ENCODE results near the gene OPCML.

Gene OPCML

GRCh38 chr11:133123366-133123765, 408.9 kb downstream of the OPCML start:
- no peak for TF ChIP-seq CTCF (IDR thresholded peaks at IDR 0.05; ENCODE audit: insufficient read depth, low read length, poor library complexity, severe bottlenecking)
- no peak for TF ChIP-seq EZH2phosphoT487 (conservative IDR thresholded peaks at IDR 0.05; ENCODE audit: low read length)
- H3K36me3 ChIP-seq (ENCODE audit: low read length), result no peaks in the 10 kb centered on the region
- H3K4me2 ChIP-seq (ENCODE audit: low read depth, low read length, poor library complexity, severe bottlenecking), result no peak overlapping the region
- no peaks in the 10 kb centered on the region for H3K9me3 ChIP-seq (ENCODE audit: insufficient read depth, low read length)
- no peak overlapping the region for H3K27ac ChIP-seq (ENCODE audit: low read depth, low read length)
- no peaks in the 10 kb centered on the region for H3K9me2 ChIP-seq (replicated peaks; ENCODE audit: insufficient read depth, low read length)
- no peaks in the 10 kb centered on the region for H4K20me1 ChIP-seq (ENCODE audit: low read depth, low read length)
- no peaks in the 10 kb centered on the region for H3K27me3 ChIP-seq (ENCODE audit: low read length)
- no peaks in the 10 kb centered on the region for H3F3A ChIP-seq (ENCODE audit: insufficient read depth)
- no peak overlapping the region for H2AFZ ChIP-seq (ENCODE audit: low read depth, low read length, severe bottlenecking)
- H3K79me2 ChIP-seq (ENCODE audit: insufficient read depth, low read length), result no peaks in the 10 kb centered on the region
- H3K4me3 ChIP-seq (ENCODE audit: insufficient read depth, low read length, poor library complexity, severe bottlenecking), result no peak overlapping the region
- no peak overlapping the region for H3K9ac ChIP-seq (ENCODE audit: low read length)

- Histone ChIP-seq H3K9ac (ENCODE audit: low read length) (no peak overlapping the region), H2AFZ (ENCODE audit: low read depth, low read length, severe bottlenecking) (no peak overlapping the region), H3K9me3 (ENCODE audit: insufficient read depth, low read length) (no peaks in the 10 kb centered on the region), H3K4me2 (ENCODE audit: low read depth, low read length, poor library complexity, severe bottlenecking) (no peak overlapping the region), H3K27ac (ENCODE audit: low read depth, low read length) (no peak overlapping the region), H3K79me2 (ENCODE audit: insufficient read depth, low read length) (no peaks in the 10 kb centered on the region), H3K36me3 (ENCODE audit: low read length) (no peaks in the 10 kb centered on the region), H3F3A (ENCODE audit: insufficient read depth) (no peaks in the 10 kb centered on the region), H3K27me3 (ENCODE audit: low read length) (no peaks in the 10 kb centered on the region), H3K4me3 (ENCODE audit: insufficient read depth, low read length, poor library complexity, severe bottlenecking) (no peak overlapping the region), H4K20me1 (ENCODE audit: low read depth, low read length) (no peaks in the 10 kb centered on the region), H3K9me2 (replicated peaks; ENCODE audit: insufficient read depth, low read length) (no peaks in the 10 kb centered on the region)
- no peak for TF ChIP-seq CTCF (IDR thresholded peaks at IDR 0.05; ENCODE audit: insufficient read depth, low read length, poor library complexity, severe bottlenecking)
- no peak for TF ChIP-seq EZH2phosphoT487 (conservative IDR thresholded peaks at IDR 0.05; ENCODE audit: low read length)
Measured at GRCh38 chr11:133122256-133122655, 410.0 kb downstream of the OPCML start.

- Histone ChIP-seq H3K4me2 (ENCODE audit: low read depth, low read length, poor library complexity, severe bottlenecking) (no peak overlapping the region), H3F3A (ENCODE audit: insufficient read depth) (no peaks in the 10 kb centered on the region), H3K27ac (ENCODE audit: low read depth, low read length) (no peak overlapping the region), H4K20me1 (ENCODE audit: low read depth, low read length) (no peaks in the 10 kb centered on the region), H3K9ac (ENCODE audit: low read length) (no peak overlapping the region), H3K9me2 (replicated peaks; ENCODE audit: insufficient read depth, low read length) (no peaks in the 10 kb centered on the region), H3K9me3 (ENCODE audit: insufficient read depth, low read length) (no peaks in the 10 kb centered on the region), H3K27me3 (ENCODE audit: low read length) (no peaks in the 10 kb centered on the region), H2AFZ (ENCODE audit: low read depth, low read length, severe bottlenecking) (no peak overlapping the region), H3K79me2 (ENCODE audit: insufficient read depth, low read length) (no peaks in the 10 kb centered on the region), H3K36me3 (ENCODE audit: low read length) (no peaks in the 10 kb centered on the region), H3K4me3 (ENCODE audit: insufficient read depth, low read length, poor library complexity, severe bottlenecking) (no peak overlapping the region)
- TF ChIP-seq CTCF (IDR thresholded peaks at IDR 0.05; ENCODE audit: insufficient read depth, low read length, poor library complexity, severe bottlenecking), result no peak
- no peak for TF ChIP-seq EZH2phosphoT487 (conservative IDR thresholded peaks at IDR 0.05; ENCODE audit: low read length)
Measured at GRCh38 chr11:133118563-133119268, 413.6 kb downstream of the OPCML start.
